DMS 273 (cell line): ENCODE data around the gene SHISA6.

Experiments used
- DNase-seq: peaks from one replicate; lab custom pipeline; 2025; ENCODE audit not compliant: unreplicated experiment; lab: John Stamatoyannopoulos, UW

SHISA6 gene

GRCh38 chr17:11564589-11565380, 323.8 kb downstream of the SHISA6 start:
- peak; percentile 34 for DNase-seq

- peak; percentile 1 for DNase-seq
Observed at GRCh38 chr17:11565591-11565990, 324.6 kb downstream of the SHISA6 start.

- no peak for DNase-seq
Observed at GRCh38 chr17:11578998-11579397, 338.0 kb downstream of the SHISA6 start.

GRCh38 chr17:11580677-11581076, 339.7 kb downstream of the SHISA6 start:
- DNase-seq: no peak

- no peak for DNase-seq
Observed at GRCh38 chr17:11582217-11582616, 341.2 kb downstream of the SHISA6 start.

- no peak for DNase-seq
Observed at GRCh38 chr17:11583306-11583992, 342.4 kb downstream of the SHISA6 start.

GRCh38 chr17:11589716-11590115, 348.7 kb downstream of the SHISA6 start:
- DNase-seq: peak; percentile 62

GRCh38 chr17:11598274-11599221, 357.5 kb downstream of the SHISA6 start, which contains the start of gene DNAH9:
Gene DNAH9 (plus strand): TSS chr17:11598470. CDS start chr17:11598499, 29 bp downstream.
- DNase-seq: peak; percentile 97

- no peak for DNase-seq
Observed at GRCh38 chr17:11601661-11602060, 360.6 kb downstream of the SHISA6 start.

GRCh38 chr17:11608396-11608795, 367.4 kb downstream of the SHISA6 start:
- peak; percentile 90 for DNase-seq

GRCh38 chr17:11610999-11611566, 370.1 kb downstream of the SHISA6 start:
- DNase-seq: peak; percentile 94

- peak; percentile 40 for DNase-seq
Observed at GRCh38 chr17:11612956-11613355, 371.9 kb downstream of the SHISA6 start.
